ENCODE measurements around the gene AUNIP.

AUNIP gene

DNA sequence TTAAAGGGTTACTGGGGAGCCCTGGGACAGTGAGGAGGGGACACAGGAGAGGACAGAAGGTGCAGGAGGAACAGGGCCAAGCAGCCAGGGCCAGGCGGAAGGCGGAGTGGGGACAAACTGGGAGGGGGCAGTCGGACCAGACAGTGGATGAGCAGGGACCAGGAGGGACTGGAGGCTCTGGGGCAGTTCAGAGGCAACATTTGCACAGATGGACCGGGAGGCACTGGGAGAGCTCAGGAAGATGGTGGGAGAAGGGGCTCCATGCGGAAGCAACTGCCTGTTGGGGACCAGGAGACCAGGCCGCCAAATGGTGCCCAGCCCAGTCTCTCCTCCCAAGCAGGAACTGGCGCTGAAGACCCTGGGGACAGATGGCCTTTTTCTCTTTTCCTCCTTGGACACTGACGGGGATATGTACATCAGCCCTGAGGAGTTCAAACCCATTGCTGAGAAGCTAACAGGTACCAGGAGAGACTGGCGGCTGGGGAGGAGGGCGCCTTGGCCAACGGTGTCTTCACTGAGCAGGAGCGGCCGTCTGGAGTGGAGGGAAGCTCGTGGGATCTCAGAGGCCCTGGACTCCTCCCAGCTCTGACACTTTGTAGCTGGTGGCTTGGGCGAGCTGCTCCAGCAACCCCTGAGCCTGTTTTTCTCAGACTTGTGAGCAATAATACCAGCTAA lies 58.4 kb downstream of the AUNIP start:
- H3K4me3 ChIP-seq (ENCODE audit: low read length): peak overlapping the region; percentile 71; the same call in 1 of the 2 replicates
- H3K27ac ChIP-seq (ENCODE audit: low read length): no peak overlapping the region
- no peaks in the 10 kb centered on the region; the same call in 1 of the 2 replicates for H3K4me1 ChIP-seq (ENCODE audit: control insufficient read depth, insufficient read depth, low read length)
- WGBS (ENCODE audit: insufficient coverage, insufficient read length): no CpG with 5 or more reads among the region's 15 CpGs
- peaks cover 1% of the 10 kb centered on the region; the same call in 1 of the 2 replicates for H3K36me3 ChIP-seq (ENCODE audit: control insufficient read depth, insufficient read depth, low read length)
- no peaks in the 10 kb centered on the region for H3K27me3 ChIP-seq (ENCODE audit: control insufficient read depth, insufficient read depth, low read length)
- H3K9me3 ChIP-seq (ENCODE audit: control insufficient read depth, insufficient read depth, low read length): no peaks in the 10 kb centered on the region
- DNase-seq (ENCODE audit: low read depth, low spot score): no peak

DNA sequence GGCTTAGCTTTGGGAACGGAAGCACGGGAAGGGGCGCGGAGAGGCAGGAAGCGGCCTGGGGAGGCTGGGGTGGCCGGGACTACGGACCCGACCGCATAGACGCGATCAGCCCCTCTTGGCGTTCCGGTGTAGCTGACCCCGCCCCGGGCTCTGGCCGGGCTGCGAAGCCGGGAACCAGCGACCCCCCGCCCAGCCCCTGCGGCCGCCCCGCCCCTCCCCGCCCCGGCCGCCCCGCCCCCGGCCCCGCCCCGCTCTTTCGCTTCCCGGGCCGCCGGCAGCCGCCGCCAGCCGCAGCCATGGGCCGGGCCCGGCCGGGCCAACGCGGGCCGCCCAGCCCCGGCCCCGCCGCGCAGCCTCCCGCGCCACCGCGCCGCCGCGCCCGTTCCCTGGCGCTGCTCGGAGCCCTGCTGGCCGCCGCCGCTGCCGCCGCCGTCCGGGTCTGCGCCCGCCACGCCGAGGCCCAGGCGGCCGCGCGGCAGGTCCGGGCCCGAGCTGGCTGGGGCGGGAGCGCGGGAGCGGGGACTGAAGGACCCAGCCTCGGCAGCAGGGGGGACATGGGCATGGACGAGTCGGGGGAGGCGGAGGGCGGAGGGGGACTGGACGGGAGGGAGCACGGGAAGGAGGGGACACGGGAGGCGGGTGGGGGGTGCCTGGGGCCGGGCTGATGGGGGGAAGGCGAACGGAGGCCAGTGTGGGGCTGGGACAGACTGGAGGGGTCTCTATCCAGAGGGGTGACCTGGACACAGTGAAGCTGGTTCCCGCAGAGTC lies 59.1 kb downstream of the AUNIP start, which contains the start of gene SELENON:
TSS of gene SELENON (plus strand) at position 259 of the 768 bp plus-strand sequence. CDS start at position 297, 38 bp downstream.
- Histone ChIP-seq H3K27ac (ENCODE audit: low read length) (no peak within 1 kb of the TSS), H3K27me3 (ENCODE audit: control insufficient read depth, insufficient read depth, low read length) (no peaks in the 10 kb centered on the region), H3K4me1 (ENCODE audit: control insufficient read depth, insufficient read depth, low read length) (no peaks in the 10 kb centered on the region; the same call in 1 of the 2 replicates), H3K4me3 (ENCODE audit: low read length) (peak within 1 kb of the TSS; percentile 71; the same call in 1 of the 2 replicates), H3K9me3 (ENCODE audit: control insufficient read depth, insufficient read depth, low read length) (no peaks in the 10 kb centered on the region), H3K36me3 (ENCODE audit: control insufficient read depth, insufficient read depth, low read length) (no peaks in the 10 kb centered on the region)
- no peak for DNase-seq (ENCODE audit: low read depth, low spot score)
- WGBS (ENCODE audit: insufficient coverage, insufficient read length): no CpG with 5 or more reads among the region's 91 CpGs

DNA sequence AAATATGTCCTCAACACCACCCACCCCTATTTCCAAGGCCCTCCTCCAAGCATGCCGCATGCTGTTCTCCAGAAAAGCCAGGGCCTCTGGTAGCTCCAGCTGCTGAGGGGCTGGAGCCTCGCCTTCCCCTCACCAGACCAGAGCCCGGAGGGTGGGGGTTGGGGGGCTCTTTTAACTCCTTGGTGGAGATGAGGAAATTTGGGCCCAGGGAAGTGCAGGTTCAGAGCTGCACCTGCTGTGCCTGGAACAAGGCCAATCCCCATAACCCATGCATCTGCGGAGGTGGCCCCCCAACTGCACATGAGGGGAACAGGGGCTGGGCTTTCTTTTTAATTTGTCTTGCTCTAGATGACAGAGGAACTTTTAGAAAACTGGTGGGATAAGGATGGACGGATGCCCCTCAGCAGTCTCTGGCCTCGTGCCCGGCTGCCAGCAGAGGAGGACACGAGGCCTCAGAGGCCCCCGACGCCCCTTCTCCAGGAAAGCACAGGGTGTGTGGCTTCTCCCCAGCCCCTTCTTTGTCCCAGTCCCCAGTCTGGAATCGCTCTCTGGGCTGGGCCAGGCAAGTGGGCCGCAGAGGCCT lies 59.8 kb downstream of the AUNIP start:
- Histone ChIP-seq H3K4me3 (ENCODE audit: low read length) (peak overlapping the region; percentile 24; the same call in 1 of the 2 replicates), H3K4me1 (ENCODE audit: control insufficient read depth, insufficient read depth, low read length) (no peaks in the 10 kb centered on the region; the same call in 1 of the 2 replicates), H3K27ac (ENCODE audit: low read length) (no peak overlapping the region), H3K27me3 (ENCODE audit: control insufficient read depth, insufficient read depth, low read length) (no peaks in the 10 kb centered on the region), H3K36me3 (ENCODE audit: control insufficient read depth, insufficient read depth, low read length) (no peaks in the 10 kb centered on the region), H3K9me3 (ENCODE audit: control insufficient read depth, insufficient read depth, low read length) (no peaks in the 10 kb centered on the region)
- no CpG with 5 or more reads among the region's 12 CpGs for WGBS (ENCODE audit: insufficient coverage, insufficient read length)
- no peak for DNase-seq (ENCODE audit: low read depth, low spot score)

DNA sequence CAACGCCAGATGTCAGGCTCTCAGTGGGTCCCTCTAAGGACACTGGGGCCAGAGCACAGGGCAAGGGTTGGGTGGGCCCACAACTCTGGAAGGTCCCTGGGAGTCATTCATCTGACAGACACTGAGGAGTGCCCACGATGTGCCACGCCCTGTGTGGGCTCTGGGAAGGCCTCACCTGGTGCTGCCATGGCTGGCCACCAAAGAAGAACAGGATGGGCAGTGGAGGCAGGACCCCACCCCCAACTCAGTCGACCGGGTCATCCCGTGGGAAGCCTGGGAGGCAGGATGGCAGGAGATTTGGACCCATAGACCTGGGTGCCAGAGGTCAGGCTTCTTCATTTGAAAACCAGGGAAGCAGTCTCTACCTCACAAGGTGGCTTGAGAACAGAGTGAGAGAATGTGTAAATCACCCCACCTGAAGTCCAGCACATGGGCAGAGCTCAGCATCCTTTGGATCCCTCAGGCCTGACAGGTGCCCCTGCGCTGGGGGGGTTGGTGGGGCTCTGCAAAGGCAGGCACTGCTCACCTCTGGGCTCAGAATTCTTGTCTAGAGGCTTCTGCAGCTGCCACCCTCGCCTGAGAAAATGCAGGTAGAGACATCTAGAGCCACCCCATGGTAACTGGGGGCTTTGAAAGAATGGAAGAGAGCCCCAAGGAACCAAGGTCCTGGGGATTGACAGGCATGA lies 60.4 kb downstream of the AUNIP start:
- H3K9me3 ChIP-seq (ENCODE audit: control insufficient read depth, insufficient read depth, low read length): no peaks in the 10 kb centered on the region
- WGBS (ENCODE audit: insufficient coverage, insufficient read length): no CpG with 5 or more reads among the region's 8 CpGs
- no peaks in the 10 kb centered on the region; the same call in 1 of the 2 replicates for H3K4me1 ChIP-seq (ENCODE audit: control insufficient read depth, insufficient read depth, low read length)
- no peaks in the 10 kb centered on the region for H3K27me3 ChIP-seq (ENCODE audit: control insufficient read depth, insufficient read depth, low read length)
- no peak for DNase-seq (ENCODE audit: low read depth, low spot score)
- H3K36me3 ChIP-seq (ENCODE audit: control insufficient read depth, insufficient read depth, low read length): no peaks in the 10 kb centered on the region
- H3K4me3 ChIP-seq (ENCODE audit: low read length): no peak overlapping the region
- no peak overlapping the region for H3K27ac ChIP-seq (ENCODE audit: low read length)

DNA sequence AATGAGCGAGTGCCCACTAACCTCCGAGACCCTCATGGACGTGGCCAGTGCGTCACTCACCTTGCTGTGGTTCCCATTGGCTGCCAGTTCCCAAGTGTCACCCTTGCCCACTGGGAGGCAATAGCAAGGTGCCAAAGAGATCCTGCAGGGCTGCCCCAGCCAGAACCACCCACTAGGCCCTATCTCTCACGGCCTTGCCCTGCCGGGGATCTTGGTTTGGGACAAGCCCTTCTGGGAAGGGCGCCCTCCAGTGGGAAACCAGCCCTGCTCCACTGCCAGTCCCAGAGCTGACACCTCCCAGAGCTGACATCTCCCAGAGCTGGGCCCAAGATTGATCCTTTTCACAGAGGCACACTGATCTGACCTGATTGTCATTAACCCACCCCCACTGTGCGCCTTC lies 61.3 kb downstream of the AUNIP start:
- Histone ChIP-seq H3K9me3 (ENCODE audit: control insufficient read depth, insufficient read depth, low read length) (no peaks in the 10 kb centered on the region), H3K27ac (ENCODE audit: low read length) (no peak overlapping the region), H3K4me3 (ENCODE audit: low read length) (no peak overlapping the region), H3K36me3 (ENCODE audit: control insufficient read depth, insufficient read depth, low read length) (no peaks in the 10 kb centered on the region), H3K4me1 (ENCODE audit: control insufficient read depth, insufficient read depth, low read length) (no peaks in the 10 kb centered on the region; the same call in 1 of the 2 replicates), H3K27me3 (ENCODE audit: control insufficient read depth, insufficient read depth, low read length) (no peaks in the 10 kb centered on the region)
- no CpG with 5 or more reads among the region's 8 CpGs for WGBS (ENCODE audit: insufficient coverage, insufficient read length)
- no peak for DNase-seq (ENCODE audit: low read depth, low spot score)

DNA sequence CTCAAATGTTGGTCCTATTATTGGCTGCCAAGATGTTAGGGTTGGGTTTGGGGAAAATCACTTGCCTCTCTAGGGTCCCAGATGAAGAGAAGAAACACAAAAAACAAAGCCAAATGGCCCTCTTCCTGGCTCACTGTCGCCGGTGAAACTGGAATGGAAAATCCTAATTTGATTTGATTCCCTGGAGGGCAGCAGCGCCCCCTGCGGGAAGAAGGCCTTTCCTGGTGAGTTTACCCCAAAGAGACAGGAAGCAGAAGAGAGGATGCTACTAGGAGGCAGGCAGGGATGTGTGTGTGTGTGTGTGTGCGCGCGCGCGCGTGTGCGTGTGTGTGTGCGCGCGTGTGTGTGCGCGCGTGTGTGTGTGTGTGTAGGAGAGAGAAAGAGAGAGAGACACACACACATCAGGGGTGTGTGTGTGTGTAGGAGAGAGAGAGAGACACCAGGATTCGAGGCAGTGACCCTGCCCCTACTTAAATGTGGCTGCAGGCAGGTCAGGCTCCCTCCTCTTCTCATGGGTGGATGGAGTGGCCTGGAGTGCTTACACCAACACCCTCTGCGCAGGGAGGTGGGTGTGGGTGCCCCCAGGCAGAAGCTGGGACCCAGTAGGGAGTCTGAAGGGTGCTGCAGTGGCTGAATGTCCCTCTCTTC lies 62.3 kb downstream of the AUNIP start:
- no peak overlapping the region for H3K27ac ChIP-seq (ENCODE audit: low read length)
- no CpG with 5 or more reads among the region's 19 CpGs for WGBS (ENCODE audit: insufficient coverage, insufficient read length)
- no peak for DNase-seq (ENCODE audit: low read depth, low spot score)
- H3K27me3 ChIP-seq (ENCODE audit: control insufficient read depth, insufficient read depth, low read length): no peaks in the 10 kb centered on the region
- H3K4me3 ChIP-seq (ENCODE audit: low read length): no peak overlapping the region
- H3K36me3 ChIP-seq (ENCODE audit: control insufficient read depth, insufficient read depth, low read length): no peaks in the 10 kb centered on the region
- H3K4me1 ChIP-seq (ENCODE audit: control insufficient read depth, insufficient read depth, low read length): no peaks in the 10 kb centered on the region; the same call in 1 of the 2 replicates
- H3K9me3 ChIP-seq (ENCODE audit: control insufficient read depth, insufficient read depth, low read length): no peaks in the 10 kb centered on the region

DNA sequence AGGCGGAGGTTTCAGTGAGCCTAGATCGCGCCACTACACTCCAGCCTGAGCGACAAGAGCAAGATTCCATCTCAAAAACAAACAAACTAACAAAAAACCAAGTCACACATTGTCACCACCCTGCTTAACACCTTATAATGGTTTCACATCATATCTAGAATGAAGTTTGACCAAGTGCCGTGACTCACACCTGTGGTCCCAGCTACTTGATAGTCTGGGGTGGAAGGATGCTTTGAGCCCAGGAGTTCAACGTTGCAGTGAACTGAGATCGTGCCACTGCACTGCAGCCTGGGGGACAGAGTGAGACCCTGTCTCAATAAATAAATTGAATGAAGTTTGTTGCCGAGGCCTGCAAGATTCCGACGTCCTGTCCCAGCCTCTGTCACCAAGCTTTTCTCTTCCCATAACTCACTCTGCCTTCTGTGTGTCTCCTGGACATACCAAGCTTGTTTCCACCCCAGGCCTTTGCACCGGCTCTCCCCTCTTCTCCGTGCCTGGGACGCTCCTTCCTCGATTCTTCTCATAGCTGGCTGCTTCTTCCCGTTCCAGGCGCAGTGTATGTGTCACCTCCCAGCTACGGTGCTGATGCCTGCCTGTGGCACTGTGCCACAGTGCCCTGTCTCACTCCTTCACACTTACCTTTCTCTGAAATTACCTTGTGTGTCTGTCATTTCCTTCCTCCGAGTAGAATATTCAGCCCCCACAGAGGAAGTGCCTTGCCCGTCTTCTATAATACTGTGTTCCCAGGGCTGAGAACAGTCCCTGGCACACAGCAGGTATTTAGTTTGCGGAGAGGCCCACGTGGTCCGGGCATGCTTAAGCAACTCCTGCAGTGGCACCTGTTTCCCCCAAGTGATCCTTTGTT lies 63.1 kb downstream of the AUNIP start:
- no peaks in the 10 kb centered on the region for H3K36me3 ChIP-seq (ENCODE audit: control insufficient read depth, insufficient read depth, low read length)
- H3K4me1 ChIP-seq (ENCODE audit: control insufficient read depth, insufficient read depth, low read length): no peaks in the 10 kb centered on the region; the same call in 1 of the 2 replicates
- H3K4me3 ChIP-seq (ENCODE audit: low read length): no peak overlapping the region
- no peak for DNase-seq (ENCODE audit: low read depth, low spot score)
- WGBS (ENCODE audit: insufficient coverage, insufficient read length): no CpG with 5 or more reads among the region's 22 CpGs
- no peak overlapping the region for H3K27ac ChIP-seq (ENCODE audit: low read length)
- H3K27me3 ChIP-seq (ENCODE audit: control insufficient read depth, insufficient read depth, low read length): no peaks in the 10 kb centered on the region
- H3K9me3 ChIP-seq (ENCODE audit: control insufficient read depth, insufficient read depth, low read length): no peaks in the 10 kb centered on the region

DNA sequence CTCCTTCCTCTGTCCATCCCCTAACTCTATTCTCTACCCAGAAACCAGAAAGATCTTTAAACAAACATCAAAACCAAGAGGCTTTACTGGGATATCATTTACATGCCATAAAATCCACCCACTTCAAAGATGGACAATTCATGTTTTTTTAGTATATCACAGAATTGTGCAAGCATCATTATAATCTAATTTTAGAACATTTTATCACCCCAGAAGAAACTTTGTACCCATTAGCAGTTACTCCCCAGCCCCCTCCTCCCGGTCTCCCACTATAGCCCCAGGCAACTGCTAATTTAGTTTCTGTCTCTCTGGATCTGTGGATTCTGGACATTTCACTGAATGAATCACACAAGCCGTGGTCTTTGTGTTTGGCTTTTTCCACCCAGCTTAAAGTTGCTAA lies 64.0 kb downstream of the AUNIP start:
- no peaks in the 10 kb centered on the region for H3K27me3 ChIP-seq (ENCODE audit: control insufficient read depth, insufficient read depth, low read length)
- WGBS (ENCODE audit: insufficient coverage, insufficient read length): no CpG with 5 or more reads among the region's 2 CpGs
- H3K27ac ChIP-seq (ENCODE audit: low read length): no peak overlapping the region
- no peaks in the 10 kb centered on the region for H3K36me3 ChIP-seq (ENCODE audit: control insufficient read depth, insufficient read depth, low read length)
- no peaks in the 10 kb centered on the region for H3K9me3 ChIP-seq (ENCODE audit: control insufficient read depth, insufficient read depth, low read length)
- H3K4me3 ChIP-seq (ENCODE audit: low read length): no peak overlapping the region
- no peak for DNase-seq (ENCODE audit: low read depth, low spot score)
- H3K4me1 ChIP-seq (ENCODE audit: control insufficient read depth, insufficient read depth, low read length): no peaks in the 10 kb centered on the region; the same call in 1 of the 2 replicates

DNA sequence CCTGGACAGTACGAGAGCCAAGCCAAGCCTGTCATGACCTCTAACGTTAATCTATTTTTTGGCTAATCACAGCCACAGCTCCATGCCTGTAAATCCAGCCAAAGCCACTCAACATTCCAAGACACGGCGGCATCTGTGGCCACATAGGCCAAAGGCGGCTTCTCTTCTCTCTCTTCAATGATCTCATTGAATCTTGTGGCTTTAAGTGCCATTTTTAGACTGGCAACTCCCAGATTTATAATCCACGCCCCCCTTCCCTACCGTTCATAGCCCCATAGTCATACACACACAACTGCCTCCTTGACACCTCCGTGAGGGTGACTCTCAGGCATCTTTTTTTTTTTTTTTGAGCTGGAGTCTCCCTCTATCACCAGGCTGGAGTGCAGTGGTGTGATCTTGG lies 64.9 kb downstream of the AUNIP start:
- Histone ChIP-seq H3K27me3 (ENCODE audit: control insufficient read depth, insufficient read depth, low read length) (no peaks in the 10 kb centered on the region), H3K4me3 (ENCODE audit: low read length) (no peak overlapping the region), H3K9me3 (ENCODE audit: control insufficient read depth, insufficient read depth, low read length) (no peaks in the 10 kb centered on the region), H3K27ac (ENCODE audit: low read length) (no peak overlapping the region), H3K36me3 (ENCODE audit: control insufficient read depth, insufficient read depth, low read length) (no peaks in the 10 kb centered on the region), H3K4me1 (ENCODE audit: control insufficient read depth, insufficient read depth, low read length) (no peaks in the 10 kb centered on the region; the same call in 1 of the 2 replicates)
- no peak for DNase-seq (ENCODE audit: low read depth, low spot score)
- no CpG with 5 or more reads among the region's 8 CpGs for WGBS (ENCODE audit: insufficient coverage, insufficient read length)
